NCI-H2081 (cell line): ENCODE measurements around the gene CDKN1A.

ENCODE experiments used
- DNase-seq, 2 experiments: peaks; one replicate each; lab custom pipeline; 2025; lab: John Stamatoyannopoulos, UW

CDKN1A gene

DNA sequence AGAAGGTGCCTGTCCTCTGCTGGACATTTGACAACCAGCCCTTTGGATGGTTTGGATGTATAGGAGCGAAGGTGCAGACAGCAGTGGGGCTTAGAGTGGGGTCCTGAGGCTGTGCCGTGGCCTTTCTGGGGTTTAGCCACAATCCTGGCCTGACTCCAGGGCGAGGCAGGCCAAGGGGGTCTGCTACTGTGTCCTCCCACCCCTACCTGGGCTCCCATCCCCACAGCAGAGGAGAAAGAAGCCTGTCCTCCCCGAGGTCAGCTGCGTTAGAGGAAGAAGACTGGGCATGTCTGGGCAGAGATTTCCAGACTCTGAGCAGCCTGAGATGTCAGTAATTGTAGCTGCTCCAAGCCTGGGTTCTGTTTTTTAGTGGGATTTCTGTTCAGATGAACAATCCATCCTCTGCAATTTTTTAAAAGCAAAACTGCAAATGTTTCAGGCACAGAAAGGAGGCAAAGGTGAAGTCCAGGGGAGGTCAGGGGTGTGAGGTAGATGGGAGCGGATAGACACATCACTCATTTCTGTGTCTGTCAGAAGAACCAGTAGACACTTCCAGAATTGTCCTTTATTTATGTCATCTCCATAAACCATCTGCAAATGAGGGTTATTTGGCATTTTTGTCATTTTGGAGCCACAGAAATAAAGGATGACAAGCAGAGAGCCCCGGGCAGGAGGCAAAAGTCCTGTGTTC lies 1.3 kb upstream of the CDKN1A start:
- DNase-seq = no peak

DNA sequence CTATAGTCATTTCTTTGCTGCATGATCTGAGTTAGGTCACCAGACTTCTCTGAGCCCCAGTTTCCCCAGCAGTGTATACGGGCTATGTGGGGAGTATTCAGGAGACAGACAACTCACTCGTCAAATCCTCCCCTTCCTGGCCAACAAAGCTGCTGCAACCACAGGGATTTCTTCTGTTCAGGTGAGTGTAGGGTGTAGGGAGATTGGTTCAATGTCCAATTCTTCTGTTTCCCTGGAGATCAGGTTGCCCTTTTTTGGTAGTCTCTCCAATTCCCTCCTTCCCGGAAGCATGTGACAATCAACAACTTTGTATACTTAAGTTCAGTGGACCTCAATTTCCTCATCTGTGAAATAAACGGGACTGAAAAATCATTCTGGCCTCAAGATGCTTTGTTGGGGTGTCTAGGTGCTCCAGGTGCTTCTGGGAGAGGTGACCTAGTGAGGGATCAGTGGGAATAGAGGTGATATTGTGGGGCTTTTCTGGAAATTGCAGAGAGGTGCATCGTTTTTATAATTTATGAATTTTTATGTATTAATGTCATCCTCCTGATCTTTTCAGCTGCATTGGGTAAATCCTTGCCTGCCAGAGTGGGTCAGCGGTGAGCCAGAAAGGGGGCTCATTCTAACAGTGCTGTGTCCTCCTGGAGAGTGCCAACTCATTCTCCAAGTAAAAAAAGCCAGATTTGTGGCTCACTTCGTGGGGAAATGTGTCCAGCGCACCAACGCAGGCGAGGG lies 594 bp upstream of the CDKN1A start:
- DNase-seq = peak in 1 of 2 experiments; percentile 10

DNA sequence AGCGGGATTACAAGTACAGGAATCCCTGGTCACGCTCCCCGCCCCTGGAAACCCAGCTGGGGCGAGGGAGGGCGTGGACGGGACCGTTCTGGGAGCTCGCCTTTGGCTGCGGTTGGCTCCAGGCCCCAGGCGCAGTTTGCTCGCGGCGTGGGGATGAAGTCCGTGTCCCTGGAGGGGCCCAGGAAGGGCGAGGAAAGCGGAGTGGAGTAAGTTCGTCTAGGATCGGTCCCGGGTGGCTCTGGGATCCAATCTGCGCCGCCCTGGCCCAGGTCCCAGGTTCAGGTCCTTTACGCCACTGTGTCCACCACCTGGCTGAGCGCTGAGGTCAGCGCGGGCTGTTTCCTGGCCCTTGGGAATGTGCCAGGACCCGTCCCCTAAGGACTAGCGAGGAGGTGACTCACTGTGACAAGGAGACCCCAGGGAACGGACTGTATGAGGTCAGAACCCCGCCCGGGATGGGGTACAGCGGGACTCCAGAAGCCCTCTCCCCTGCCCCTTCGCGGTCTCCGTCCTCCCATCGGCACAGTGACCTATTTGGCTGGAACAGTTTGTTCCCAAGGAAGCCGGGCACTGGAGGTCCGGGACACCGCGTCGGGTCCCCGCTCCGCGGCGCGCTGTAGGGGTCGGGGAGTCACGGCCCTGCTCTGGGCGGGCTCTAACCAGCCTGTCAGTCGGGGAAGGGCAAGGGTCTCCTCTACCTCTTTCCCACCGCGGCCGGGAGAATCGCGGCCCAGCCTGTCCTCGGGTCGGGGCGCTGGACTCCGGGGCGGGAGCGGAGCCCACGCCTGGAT lies 724 bp downstream of the CDKN1A start:
- peak; percentile 9 to 36 for DNase-seq

DNA sequence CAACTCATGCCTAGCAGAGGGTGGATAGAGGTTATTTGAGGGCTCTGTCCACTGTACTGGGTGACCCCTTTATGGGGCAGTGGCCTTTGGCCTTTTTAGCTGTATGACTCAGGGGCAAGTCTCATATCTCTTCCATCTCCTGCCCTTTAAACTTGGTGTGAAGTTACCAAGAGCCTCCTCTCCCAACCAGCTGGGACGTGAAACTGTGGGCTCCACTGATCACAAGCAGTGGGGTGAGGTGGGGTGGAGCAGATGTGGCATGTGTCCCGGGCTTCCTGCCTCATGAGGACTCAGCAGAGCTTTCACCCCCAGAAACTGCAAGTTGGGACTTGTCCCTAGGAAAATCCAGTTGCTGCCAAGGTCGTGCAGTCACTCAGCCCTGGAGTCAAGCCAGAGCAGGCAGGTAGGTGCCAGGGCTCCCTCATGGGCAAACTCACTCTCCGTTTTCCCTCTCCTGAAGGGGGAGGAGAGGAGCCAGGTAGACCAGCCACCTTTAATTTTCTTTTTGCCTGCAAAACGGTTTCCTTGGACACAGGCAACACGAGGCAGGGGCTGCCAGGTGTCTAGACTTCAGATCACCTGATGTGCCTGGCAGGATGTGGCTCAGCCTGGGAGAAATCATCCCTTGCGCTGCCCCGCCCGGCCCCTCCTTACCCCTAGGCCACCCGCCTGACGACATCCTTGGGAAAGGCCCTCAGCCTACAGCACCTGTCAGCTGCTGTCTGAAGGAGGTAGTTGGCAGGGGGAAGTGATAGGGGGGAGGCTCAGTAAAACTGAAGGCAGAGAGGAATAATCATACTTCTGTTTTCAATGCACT lies 4.0 kb downstream of the CDKN1A start:
- peak; percentile 97 for DNase-seq

DNA sequence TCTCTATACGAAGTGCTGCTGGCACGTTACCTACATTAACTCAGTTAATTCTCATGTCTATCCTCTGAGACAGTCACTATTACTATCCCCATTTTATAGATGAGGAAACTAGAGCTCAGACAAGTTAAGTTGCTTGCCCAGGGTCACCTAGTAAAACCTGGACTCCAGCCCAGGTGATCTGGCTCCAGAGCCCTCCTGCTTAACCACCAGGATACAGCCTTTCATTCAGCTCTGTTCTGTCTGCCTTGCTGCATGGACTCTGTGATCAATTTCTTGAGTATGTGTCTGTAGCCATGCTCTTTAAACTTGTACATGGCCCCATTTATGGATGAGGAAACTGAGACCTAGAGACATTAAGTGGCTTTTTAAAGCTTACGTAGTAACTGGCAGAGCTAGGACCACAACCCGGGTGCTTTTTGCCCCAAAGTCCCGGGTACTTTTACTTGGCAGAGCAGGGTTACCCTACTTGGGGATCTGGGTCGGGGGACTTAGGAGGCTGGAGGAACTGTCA lies 4.7 kb downstream of the CDKN1A start:
- peak in 1 of 2 experiments; percentile 64 for DNase-seq

DNA sequence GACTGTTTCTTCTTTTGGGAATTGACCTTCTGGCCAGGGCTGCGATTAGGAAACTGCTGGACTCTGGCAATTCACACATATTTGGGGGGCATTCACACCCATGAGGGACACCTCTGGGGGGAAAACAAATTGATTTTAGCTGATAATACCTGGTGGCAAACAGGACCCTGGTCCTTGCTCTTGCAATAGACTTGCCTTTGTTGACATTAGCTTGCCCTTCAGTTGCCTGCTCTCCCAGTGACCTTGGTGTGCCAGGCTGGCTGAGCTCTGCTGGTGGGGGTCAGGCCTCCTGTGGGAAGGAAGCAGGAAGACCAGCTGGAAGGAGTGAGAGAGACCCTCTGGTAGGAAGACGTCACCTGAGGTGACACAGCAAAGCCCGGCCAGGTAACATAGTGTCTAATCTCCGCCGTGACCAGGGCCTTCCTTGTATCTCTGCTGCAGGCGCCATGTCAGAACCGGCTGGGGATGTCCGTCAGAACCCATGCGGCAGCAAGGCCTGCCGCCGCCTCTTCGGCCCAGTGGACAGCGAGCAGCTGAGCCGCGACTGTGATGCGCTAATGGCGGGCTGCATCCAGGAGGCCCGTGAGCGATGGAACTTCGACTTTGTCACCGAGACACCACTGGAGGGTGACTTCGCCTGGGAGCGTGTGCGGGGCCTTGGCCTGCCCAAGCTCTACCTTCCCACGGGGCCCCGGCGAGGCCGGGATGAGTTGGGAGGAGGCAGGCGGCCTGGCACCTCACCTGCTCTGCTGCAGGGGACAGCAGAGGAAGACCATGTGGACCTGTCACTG lies 5.3 kb downstream of the CDKN1A start:
- DNase-seq = no peak

DNA sequence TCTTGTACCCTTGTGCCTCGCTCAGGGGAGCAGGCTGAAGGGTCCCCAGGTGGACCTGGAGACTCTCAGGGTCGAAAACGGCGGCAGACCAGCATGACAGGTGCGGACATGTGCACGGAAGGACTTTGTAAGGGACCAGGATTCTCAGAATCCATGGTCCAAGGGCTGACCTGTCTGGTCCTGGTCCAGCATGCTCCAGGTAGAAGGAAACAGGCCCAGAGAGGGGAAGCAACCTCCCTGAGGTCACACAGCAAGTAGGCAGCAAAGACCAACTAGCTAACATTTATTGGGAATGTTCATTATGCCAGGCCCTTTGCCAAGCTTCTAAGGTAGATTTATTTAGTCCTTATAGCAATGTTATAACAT lies 5.9 kb downstream of the CDKN1A start:
- DNase-seq = no peak

DNA sequence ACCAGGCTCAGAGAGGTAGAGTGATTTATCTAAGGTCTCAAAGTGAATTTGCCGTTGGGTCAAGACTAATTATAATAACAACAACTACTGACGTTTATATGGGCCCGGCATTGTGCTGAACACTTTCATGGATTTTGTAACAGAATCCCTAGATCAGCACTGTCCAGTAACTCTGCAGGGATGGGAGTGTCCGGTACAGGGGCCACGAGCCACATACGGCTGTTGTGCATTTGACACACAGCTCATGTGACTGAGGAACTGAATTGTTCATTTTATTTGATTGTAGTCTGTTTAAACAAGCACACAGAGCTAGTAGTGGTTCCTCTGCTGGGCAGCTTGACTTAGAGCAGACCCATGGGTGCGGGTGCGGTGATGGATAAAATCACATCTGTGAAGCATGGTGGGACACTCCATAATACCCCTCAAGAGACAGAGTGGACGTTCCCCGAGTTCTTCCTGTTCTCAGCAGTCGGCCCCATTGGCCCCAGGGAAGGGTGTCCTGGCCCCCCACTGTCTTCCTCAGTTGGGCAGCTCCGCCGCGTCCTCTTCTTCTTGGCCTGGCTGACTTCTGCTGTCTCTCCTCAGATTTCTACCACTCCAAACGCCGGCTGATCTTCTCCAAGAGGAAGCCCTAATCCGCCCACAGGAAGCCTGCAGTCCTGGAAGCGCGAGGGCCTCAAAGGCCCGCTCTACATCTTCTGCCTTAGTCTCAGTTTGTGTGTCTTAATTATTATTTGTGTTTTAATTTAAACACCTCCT lies 6.8 kb downstream of the CDKN1A start:
- DNase-seq = no peak

DNA sequence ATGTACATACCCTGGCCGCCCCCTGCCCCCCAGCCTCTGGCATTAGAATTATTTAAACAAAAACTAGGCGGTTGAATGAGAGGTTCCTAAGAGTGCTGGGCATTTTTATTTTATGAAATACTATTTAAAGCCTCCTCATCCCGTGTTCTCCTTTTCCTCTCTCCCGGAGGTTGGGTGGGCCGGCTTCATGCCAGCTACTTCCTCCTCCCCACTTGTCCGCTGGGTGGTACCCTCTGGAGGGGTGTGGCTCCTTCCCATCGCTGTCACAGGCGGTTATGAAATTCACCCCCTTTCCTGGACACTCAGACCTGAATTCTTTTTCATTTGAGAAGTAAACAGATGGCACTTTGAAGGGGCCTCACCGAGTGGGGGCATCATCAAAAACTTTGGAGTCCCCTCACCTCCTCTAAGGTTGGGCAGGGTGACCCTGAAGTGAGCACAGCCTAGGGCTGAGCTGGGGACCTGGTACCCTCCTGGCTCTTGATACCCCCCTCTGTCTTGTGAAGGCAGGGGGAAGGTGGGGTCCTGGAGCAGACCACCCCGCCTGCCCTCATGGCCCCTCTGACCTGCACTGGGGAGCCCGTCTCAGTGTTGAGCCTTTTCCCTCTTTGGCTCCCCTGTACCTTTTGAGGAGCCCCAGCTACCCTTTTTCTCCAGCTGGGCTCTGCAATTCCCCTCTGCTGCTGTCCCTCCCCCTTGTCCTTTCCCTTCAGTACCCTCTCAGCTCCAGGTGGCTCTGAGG lies 7.6 kb downstream of the CDKN1A start:
- no peak for DNase-seq

DNA sequence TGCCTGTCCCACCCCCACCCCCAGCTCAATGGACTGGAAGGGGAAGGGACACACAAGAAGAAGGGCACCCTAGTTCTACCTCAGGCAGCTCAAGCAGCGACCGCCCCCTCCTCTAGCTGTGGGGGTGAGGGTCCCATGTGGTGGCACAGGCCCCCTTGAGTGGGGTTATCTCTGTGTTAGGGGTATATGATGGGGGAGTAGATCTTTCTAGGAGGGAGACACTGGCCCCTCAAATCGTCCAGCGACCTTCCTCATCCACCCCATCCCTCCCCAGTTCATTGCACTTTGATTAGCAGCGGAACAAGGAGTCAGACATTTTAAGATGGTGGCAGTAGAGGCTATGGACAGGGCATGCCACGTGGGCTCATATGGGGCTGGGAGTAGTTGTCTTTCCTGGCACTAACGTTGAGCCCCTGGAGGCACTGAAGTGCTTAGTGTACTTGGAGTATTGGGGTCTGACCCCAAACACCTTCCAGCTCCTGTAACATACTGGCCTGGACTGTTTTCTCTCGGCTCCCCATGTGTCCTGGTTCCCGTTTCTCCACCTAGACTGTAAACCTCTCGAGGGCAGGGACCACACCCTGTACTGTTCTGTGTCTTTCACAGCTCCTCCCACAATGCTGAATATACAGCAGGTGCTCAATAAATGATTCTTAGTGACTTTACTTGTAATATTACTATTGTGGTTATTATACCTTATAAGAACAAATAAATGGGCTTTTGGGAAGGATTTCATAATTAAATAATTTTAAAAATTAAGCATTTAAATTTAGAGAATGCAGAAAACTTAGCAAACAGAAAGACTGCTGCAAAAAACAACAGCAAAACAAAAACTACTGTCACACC lies 8.4 kb downstream of the CDKN1A start:
- DNase-seq = no peak

DNA sequence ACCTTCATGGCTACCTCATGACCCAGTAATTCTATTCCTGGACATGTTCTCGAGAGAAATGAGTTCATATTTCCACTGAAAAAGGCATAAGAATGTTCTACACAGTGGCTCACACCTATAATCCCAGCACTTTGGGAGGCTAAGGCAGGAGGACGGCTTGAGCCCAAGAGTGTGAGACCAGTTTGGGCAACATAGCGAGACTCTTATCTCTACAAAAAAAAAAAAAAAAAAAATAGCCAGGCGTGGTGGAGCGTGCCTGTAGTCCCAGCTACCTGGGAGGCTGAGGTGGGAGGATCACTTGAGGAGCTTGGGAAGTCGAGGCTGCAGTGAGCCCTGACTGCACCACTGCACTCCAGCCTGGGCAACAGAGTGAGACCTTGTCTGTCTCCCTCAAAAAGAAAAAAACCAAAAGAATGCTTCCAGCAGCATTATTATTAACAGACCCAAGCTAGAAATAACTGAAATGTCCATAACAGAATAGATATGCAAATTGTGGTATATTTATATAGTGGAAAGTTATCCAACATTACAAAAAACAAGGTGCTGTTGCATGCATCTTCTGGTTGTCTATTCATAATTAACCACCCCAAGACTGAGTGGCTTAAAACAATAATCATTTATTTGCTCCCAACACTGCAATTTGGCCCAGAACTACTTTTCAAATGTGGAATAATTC lies 9.7 kb downstream of the CDKN1A start:
- no peak for DNase-seq

DNA sequence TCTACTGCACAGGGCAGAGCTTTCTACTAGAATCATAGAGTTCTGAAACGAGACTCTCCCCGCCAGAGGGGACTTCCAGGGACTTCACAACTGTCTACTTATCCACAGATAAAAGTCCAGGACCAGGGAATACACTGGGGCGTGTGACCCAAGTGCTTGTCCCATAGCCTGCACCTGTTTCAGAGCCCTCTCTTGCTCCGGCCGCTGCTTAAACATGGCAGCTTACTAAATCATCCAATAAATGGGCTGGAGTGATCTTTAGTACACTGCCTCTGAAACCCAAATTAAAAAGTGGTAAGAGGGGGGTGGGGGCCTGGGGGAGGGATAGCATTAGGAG lies 10.2 kb downstream of the CDKN1A start:
- no peak for DNase-seq

DNA sequence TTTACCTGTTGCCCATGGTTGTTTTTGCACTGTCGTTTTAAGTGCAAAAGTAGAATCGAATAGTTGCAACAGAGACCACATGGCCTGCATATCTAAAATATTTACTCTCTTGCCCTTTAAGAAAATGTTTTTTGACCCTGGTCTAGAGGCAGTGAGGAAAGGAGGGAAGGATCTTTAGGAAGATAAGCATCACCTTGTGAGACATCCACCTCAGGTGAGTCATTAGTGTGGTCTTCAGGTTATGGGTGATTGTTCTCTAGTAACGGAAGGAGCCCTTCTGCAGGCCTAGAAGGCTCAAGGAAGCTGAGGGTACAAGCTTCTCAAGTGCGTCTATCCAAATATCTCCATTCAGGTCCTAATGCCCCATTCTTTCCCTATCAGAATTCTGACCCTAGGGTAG lies 12.5 kb downstream of the CDKN1A start:
- DNase-seq = no peak

DNA sequence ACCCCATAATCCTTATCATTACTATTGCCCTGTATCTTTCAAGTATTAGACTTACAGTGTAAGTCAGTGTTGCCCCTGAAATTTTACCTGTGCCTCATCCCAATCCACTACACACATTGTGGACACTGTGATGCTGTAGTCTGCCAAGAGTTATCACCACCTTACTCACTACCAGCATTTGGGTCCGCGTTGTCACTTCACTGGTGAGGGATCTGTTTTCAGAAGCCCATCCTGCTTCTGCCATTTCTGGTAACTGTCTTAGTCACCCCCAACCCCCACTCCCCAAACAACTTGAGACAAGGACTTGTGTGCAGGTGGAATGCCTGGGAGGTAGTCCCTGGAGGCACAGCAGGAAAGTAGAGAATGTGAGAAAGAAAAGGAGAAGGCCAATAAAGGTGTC lies 13.1 kb downstream of the CDKN1A start:
- no peak for DNase-seq

DNA sequence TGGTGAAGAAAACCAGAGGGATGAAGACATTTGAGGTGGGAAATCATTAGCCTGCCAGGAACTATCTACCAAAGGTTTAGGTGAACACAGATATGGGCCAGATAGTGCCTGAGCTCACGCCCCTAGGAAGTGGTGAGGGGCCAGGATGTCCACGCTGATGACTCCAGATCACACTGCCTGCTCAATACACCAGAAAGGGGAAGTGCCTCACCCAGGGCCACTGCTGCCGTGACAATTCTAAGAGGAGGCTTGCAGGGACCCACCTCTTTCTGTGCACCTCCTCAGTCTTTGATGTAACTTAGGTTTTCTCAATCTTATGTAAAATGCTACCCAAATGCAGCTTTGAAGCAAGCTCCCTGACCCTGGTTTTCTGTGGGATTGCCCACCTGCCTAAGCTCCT lies 13.7 kb downstream of the CDKN1A start:
- no peak for DNase-seq

DNA sequence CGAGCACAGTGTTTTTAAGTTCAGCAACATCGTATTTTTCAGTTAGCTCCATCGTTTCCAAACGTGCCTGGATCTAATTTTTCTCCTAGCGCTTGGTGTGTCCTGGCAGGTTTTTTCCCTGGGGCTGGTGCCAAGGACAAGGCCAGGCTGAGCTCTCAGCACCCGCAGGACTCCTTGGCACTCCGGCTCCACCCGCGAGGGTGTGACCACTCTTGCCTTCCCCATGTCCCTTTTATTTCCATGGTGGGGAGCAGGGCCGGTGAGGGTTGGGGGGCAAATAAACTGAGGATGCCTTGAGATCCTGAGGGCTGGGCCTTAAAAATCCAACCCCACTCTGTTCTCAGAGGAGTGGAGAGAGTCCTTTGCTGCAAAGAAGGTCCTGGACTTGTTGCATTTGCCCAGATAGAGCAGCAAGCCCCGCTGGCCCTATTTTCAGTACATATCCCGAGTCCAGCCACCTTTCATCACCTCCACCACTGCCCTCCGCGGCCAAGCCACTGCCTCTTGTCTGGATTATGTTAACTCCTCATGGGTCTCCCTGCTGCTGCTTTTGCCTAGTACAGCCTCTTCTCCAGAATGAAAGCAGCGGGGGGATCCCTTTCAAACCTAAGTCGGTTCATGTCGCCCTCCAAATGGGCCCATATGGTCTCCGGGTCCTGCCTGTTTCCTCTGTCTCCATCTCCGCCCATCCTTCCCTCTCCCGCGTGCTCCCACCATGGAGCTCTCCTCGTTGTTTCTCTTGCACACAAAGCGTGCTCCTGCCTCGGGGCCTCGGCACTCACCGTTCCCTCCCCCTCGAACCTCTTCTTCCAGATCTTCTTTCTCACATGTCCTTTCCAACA lies 14.6 kb downstream of the CDKN1A start:
- no peak for DNase-seq

DNA sequence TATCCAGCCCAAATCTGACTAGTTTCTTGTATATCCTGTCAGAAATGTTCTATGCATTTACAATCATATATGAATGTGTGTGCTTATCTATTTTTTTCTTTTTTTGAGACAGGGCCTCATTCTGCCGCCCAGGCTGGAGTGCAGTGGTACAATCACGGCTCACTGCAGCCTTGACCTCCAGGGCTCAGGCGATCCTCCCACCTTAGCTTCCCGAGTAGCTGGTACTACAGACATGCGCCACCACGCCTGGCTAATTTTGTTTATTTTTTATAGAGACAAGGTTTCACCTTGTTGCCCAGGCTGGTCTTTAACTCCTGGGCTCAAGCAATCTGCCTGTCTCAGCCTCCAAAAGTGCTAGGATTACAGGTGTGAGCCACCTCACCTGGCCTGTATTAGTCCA lies 16.1 kb downstream of the CDKN1A start:
- no peak for DNase-seq
